Endodermal cell (in vitro differentiated cells): Measurements from ENCODE around the gene CBX6. TPM values are rescaled to one million over a fixed set of nuclear protein-coding genes. Genes with fewer than 3 reads are reported as not detected.

Source experiments
- DNase-seq: peaks from one replicate; pipeline ENCODE4 v3.0.0-alpha.2; 2017
- H3K27ac ChIP-seq: 2 replicates; pipeline ENCODE4 v1.5.1; 2013; ENCODE audit warnings: mild to moderate bottlenecking, low read depth, low read length, moderate library complexity
- H3K27me3 ChIP-seq: 2 replicates; pipeline ENCODE4 v1.6.1; 2013; ENCODE audit warnings: mild to moderate bottlenecking, low read length, moderate library complexity; ENCODE audit not compliant: insufficient read depth, control insufficient read depth, poor library complexity, severe bottlenecking
- H3K36me3 ChIP-seq: 2 replicates; pipeline ENCODE4 v1.7.0; 2013; ENCODE audit warnings: mild to moderate bottlenecking, low read length, moderate library complexity; ENCODE audit not compliant: control insufficient read depth, insufficient read depth
- H3K4me1 ChIP-seq: one replicate; pipeline ENCODE4 v1.7.0; 2013; ENCODE audit warnings: low read length; ENCODE audit not compliant: control insufficient read depth, insufficient read depth
- H3K4me3 ChIP-seq: 2 replicates; pipeline ENCODE4 v1.5.1; 2013; ENCODE audit warnings: mild to moderate bottlenecking, low read length, moderate library complexity
- H3K9ac ChIP-seq: 2 replicates; pipeline ENCODE4 v1.6.1; 2013; ENCODE audit warnings: mild to moderate bottlenecking, low read length, moderate library complexity; ENCODE audit not compliant: poor library complexity, severe bottlenecking; ENCODE audit errors: extremely low read depth
- H3K9me3 ChIP-seq: 2 replicates; pipeline ENCODE4 v1.6.1; 2013; ENCODE audit warnings: mild to moderate bottlenecking, low read length, moderate library complexity; ENCODE audit not compliant: control insufficient read depth
- H3K27ac Mint-ChIP-seq: 2 replicates; pipeline ENCODE4 v1.8.0; 2020; ENCODE audit warnings: mixed read lengths
- H3K27me3 Mint-ChIP-seq: 2 replicates; pipeline ENCODE4 v1.8.0; 2021; ENCODE audit warnings: mild to moderate bottlenecking, mixed read lengths; ENCODE audit not compliant: insufficient read depth
- H3K36me3 Mint-ChIP-seq: 2 replicates; pipeline ENCODE4 v1.8.0; 2020; ENCODE audit warnings: low read depth, mixed read lengths
- H3K4me1 Mint-ChIP-seq: 2 replicates; pipeline ENCODE4 v1.8.0; 2020; ENCODE audit warnings: mixed read lengths
- H3K4me3 Mint-ChIP-seq: 2 replicates; pipeline ENCODE4 v1.8.0; 2020; ENCODE audit warnings: mild to moderate bottlenecking, moderate library complexity, mixed read lengths
- H3K9me3 Mint-ChIP-seq: 2 replicates; pipeline ENCODE4 v1.8.0; 2020; ENCODE audit warnings: mild to moderate bottlenecking, mixed read lengths
- CTCF ChIP-seq: fragments of 200-600 bp; sonication (generic); conservative IDR thresholded peaks from 2 replicates; pipeline ENCODE4 v1.5.0; 2021; ENCODE audit warnings: antibody characterized with exemption, mild to moderate bottlenecking
- WGBS, 2 experiments: methylation state at CpG; one replicate each; pipeline versions ENCODE4 v1.1.5 to v1.1.7; 2013; ENCODE audit warnings: missing lambda C conversion rate in 2 of 2, mixed read lengths in 1 of 2; ENCODE audit not compliant: insufficient coverage in 1 of 2, insufficient read length in 1 of 2; 5-methylcytosine and 5-hydroxymethylcytosine counted together
- total RNA-seq, 2 donors: library from RNA; stranded (reverse); fragmentation: NEBNext Ultra II Directional in 1 of 2; extraction: Animal tissue kit (Norgen Biotek cat#: 25700) in 1 of 2; gene quantifications; 2 replicates in 1 of 2; 3 replicates in 1 of 2; pipeline ENCODE4 v1.2.1, GENCODE V29; 2021

The CBX6 gene
- total RNA-seq, 2 donors from 2014 or later: 12.8 to 28.2 TPM

DNA sequence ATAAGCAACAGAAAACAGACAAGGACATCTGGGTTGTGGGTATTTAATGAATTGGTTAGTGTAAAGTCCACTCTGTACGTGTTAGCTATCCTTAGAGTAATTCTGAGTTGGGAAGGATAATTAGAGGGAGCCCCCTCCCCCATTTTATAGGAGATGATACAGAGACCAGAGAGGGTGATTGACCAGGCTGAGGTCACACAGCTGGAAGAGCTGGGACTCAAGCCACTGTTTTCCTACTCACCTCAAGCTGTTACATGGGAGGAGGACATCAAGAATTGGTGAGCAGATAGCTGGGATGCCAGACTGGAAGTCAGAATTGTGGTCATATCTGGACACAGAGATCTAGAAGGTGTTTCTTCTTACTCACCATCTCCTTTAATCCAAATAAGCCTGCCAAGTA, 19.5 kb downstream of the CBX6 start:
- TF ChIP-seq CTCF: no peak
- Mint-ChIP-seq H3K9me3 (no peaks in the 10 kb centered on the region), H3K36me3 (no peaks in the 10 kb centered on the region), H3K27ac (no peak overlapping the region), H3K4me3 (no peak overlapping the region), H3K27me3 (peaks cover 41% of the 10 kb centered on the region), H3K4me1 (peaks cover 1% of the 10 kb centered on the region)
- no peak overlapping the region for H3K27ac ChIP-seq
- no peaks in the 10 kb centered on the region for H3K4me1 ChIP-seq
- H3K36me3 ChIP-seq: no peaks in the 10 kb centered on the region
- DNase-seq: no peak
- 100% methylated on average over 1 of the region's 1 CpG; no CpG with 5 or more reads in 1 of the 2 experiments for WGBS, 2 experiments
- H3K9me3 ChIP-seq: no peaks in the 10 kb centered on the region
- no peak overlapping the region for H3K9ac ChIP-seq
- peaks cover 5% of the 10 kb centered on the region for H3K27me3 ChIP-seq
- no peak overlapping the region for H3K4me3 ChIP-seq

- Mint-ChIP-seq H3K36me3 (no peaks in the 10 kb centered on the region), H3K4me3 (no peak overlapping the region)
These were observed 20.8 kb downstream of the CBX6 start for GRCh38 chr22:38850941-38851849.

GRCh38 chr22:38850399-38850798, 21.6 kb downstream of the CBX6 start:
- no peak overlapping the region for H3K27ac Mint-ChIP-seq
- H3K27ac ChIP-seq: no peak overlapping the region
- 66 to 67% methylated on average over 2 of the region's 2 CpGs for WGBS, 2 experiments
- no peak overlapping the region for H3K4me3 ChIP-seq
- peaks cover 57% of the 10 kb centered on the region for H3K27me3 Mint-ChIP-seq
- no peak for TF ChIP-seq CTCF
- H3K9ac ChIP-seq: no peak overlapping the region
- H3K27me3 ChIP-seq: peaks cover 17% of the 10 kb centered on the region
- no peaks in the 10 kb centered on the region for H3K9me3 ChIP-seq
- no peak for DNase-seq
- H3K4me3 Mint-ChIP-seq: no peak overlapping the region
- H3K36me3 Mint-ChIP-seq: no peaks in the 10 kb centered on the region
- no peaks in the 10 kb centered on the region for H3K9me3 Mint-ChIP-seq
- no peaks in the 10 kb centered on the region for H3K4me1 Mint-ChIP-seq
- no peaks in the 10 kb centered on the region for H3K36me3 ChIP-seq
- no peaks in the 10 kb centered on the region for H3K4me1 ChIP-seq

More at GRCh38 chr22:38850941-38851849, 20.8 kb downstream of the CBX6 start:
- no peak for DNase-seq
- Mint-ChIP-seq H3K9me3 (no peaks in the 10 kb centered on the region), H3K27me3 (peaks cover 54% of the 10 kb centered on the region), H3K4me1 (no peaks in the 10 kb centered on the region), H3K27ac (peak overlapping the region; percentile 12)
- TF ChIP-seq CTCF: no peak
- Histone ChIP-seq H3K36me3 (no peaks in the 10 kb centered on the region), H3K27me3 (peaks cover 12% of the 10 kb centered on the region), H3K4me3 (no peak overlapping the region), H3K27ac (no peak overlapping the region), H3K9me3 (no peaks in the 10 kb centered on the region), H3K9ac (no peak overlapping the region), H3K4me1 (no peaks in the 10 kb centered on the region)
- WGBS, 2 experiments: 66 to 72% methylated on average over 10 to 15 of the region's 15 CpGs
